Kidney (tissue), 14 donors: ENCODE data around the gene DPH5. TPM values are rescaled to one million over a fixed set of nuclear protein-coding genes. Genes with fewer than 3 reads are reported as not detected.
"Not testable (repeated sequence)": the region's sequence is repeated elsewhere in the genome, so short reads cannot be mapped to it uniquely, and the experiment has no call there.

Experiments
- DNase-seq, 5 donors: peaks; one replicate each; pipeline ENCODE4 v3.0.0-alpha.2; 2013 to 2020
- FAIRE-seq: peaks from 2 replicates; lab custom pipeline; 2012; peaks lifted over from hg19 to GRCh38; lab: Jason Lieb, UNC
- H3K27ac ChIP-seq, 2 donors: one replicate each; pipeline ENCODE4 v1.7.0; 2013; ENCODE audit warnings: low read depth in 2 of 2, low read length in 2 of 2, inconsistent platforms in 1 of 2
- H3K27me3 ChIP-seq: one replicate; pipeline ENCODE4 v1.7.1; 2013; ENCODE audit warnings: low read length, inconsistent platforms; ENCODE audit not compliant: control insufficient read depth, insufficient read depth
- H3K36me3 ChIP-seq, 3 donors: one replicate each; pipeline versions ENCODE4 v1.7.0 to v1.7.1; 2013; ENCODE audit warnings: low read length in 3 of 3, control low read depth in 1 of 3, inconsistent platforms in 1 of 3; ENCODE audit not compliant: insufficient read depth in 3 of 3, control insufficient read depth in 2 of 3
- H3K4me1 ChIP-seq, 3 donors: one replicate each; pipeline versions ENCODE4 v1.7.0 to v1.7.1; 2013; ENCODE audit warnings: low read length in 3 of 3, inconsistent platforms in 1 of 3, low read depth in 1 of 3; ENCODE audit not compliant: control insufficient read depth in 2 of 3, insufficient read depth in 2 of 3
- H3K4me3 ChIP-seq, 3 donors: one replicate each; pipeline versions ENCODE4 v1.7.0 to v1.8.1; 2013; ENCODE audit warnings: low read length in 3 of 3, control low read depth in 1 of 3, inconsistent platforms in 1 of 3
- H3K9ac ChIP-seq, 3 donors: one replicate each; pipeline versions ENCODE4 v1.7.0 to v1.7.1; 2013; ENCODE audit warnings: low read length in 3 of 3, control low read depth in 1 of 3, inconsistent platforms in 1 of 3
- H3K9me3 ChIP-seq, 3 donors: one replicate each; pipeline versions ENCODE4 v1.7.0 to v1.7.1; 2013; ENCODE audit warnings: low read length in 3 of 3, control low read depth in 1 of 3, inconsistent platforms in 1 of 3; ENCODE audit not compliant: control insufficient read depth in 2 of 3, insufficient read depth in 1 of 3
- intact Hi-C: fragments of 100-400 bp; cut with DNase I; formaldehyde crosslinking; loops from one replicate; pipeline ENCODE4 v1.11.1; 2022
- polyA plus RNA-seq: library from polyadenylated mRNA; stranded (reverse); fragments of 350-450 nt; fragmentation: Illumina TruSeq; extraction: RNeasy Lipid Tissue Mini Kit (QIAGEN cat#74804); gene quantifications from one replicate; pipeline ENCODE4 v1.2.3, GENCODE V29; 2014; ENCODE audit warnings: low read depth, low replicate concordance; ENCODE audit not compliant: insufficient read depth
- total RNA-seq: library from RNA; stranded (reverse); fragmentation: NEBNext Ultra II Directional; extraction: Animal tissue kit (Norgen Biotek cat#: 25700); gene quantifications from one replicate; pipeline ENCODE4 v1.2.1, GENCODE V29; 2021
- TF ChIP-seq, protein P1 (sequence below): IDR thresholded peaks from 3 replicates; pipeline ENCODE4 v1.5.1; 2012; ENCODE audit warnings: mild to moderate bottlenecking, moderate library complexity, borderline replicate concordance; ENCODE audit not compliant: insufficient read depth; ENCODE audit errors: extremely low read depth
- donor health status: control.
- donor health status: control.
- donor health status: control.
- donor health status: control.
- donor health status: control.
- donor health status: DM: yes; HTN: yes; CAD: no.
- donor health status: Normal renal cell carcinoma (clear cell type).

The DPH5 gene
- total and polyA plus RNA-seq, 2 donors from 2014 or later, result 19.7 to 44.9 TPM

DNA sequence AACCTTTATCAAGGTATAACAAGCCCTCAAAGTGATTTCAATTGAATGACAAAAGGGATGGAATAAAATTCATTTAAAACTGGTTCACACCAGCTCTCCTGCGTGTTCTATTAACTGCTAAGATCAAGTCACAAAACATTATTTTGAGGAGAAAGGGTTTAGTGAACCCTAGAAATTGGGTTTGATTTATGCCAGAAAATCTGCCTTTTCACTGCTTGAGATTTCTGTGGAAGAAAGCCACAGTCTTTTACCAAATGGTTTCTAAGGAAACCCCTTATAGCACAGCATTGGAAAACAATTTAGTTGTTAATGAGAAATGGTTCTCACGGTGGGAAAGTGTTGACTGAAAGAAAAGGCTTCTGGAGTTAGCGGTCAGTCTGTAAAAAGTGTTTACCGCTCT is 43.6 kb upstream of the DPH5 start:
- FAIRE-seq (no peak), DNase-seq (peak in 1 of 5 donors; percentile 2)
- no peaks in the 10 kb centered on the region for H3K36me3 ChIP-seq
- H3K4me3 ChIP-seq, result no peak overlapping the region
- no peak overlapping the region for H3K27ac ChIP-seq
- TF ChIP-seq, protein P1, sequence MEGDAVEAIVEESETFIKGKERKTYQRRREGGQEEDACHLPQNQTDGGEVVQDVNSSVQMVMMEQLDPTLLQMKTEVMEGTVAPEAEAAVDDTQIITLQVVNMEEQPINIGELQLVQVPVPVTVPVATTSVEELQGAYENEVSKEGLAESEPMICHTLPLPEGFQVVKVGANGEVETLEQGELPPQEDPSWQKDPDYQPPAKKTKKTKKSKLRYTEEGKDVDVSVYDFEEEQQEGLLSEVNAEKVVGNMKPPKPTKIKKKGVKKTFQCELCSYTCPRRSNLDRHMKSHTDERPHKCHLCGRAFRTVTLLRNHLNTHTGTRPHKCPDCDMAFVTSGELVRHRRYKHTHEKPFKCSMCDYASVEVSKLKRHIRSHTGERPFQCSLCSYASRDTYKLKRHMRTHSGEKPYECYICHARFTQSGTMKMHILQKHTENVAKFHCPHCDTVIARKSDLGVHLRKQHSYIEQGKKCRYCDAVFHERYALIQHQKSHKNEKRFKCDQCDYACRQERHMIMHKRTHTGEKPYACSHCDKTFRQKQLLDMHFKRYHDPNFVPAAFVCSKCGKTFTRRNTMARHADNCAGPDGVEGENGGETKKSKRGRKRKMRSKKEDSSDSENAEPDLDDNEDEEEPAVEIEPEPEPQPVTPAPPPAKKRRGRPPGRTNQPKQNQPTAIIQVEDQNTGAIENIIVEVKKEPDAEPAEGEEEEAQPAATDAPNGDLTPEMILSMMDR, result no peak
- intact Hi-C loops, result no loop called here
- H3K4me1 ChIP-seq, result no peaks in the 10 kb centered on the region
- no peaks in the 10 kb centered on the region for H3K27me3 ChIP-seq
- no peak overlapping the region for H3K9ac ChIP-seq
- no peaks in the 10 kb centered on the region for H3K9me3 ChIP-seq

DNA sequence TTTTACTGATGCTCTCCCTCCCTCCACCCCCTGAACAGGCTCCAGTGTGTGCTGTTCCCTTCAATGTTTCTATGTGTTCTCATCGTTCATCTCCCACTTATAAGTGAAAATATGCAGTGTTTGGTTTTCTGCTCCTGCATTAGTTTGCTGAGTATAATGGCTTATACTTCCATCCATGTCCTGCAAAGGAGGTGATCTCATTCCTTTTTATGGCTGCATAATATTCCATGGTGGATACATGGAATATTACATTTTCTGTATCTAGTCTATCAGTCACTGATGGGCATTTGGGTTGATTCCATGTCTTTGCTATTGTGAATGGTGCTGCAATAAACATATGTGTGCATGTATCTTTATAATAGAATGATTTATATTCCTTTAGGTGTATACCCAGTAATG is 41.4 kb upstream of the DPH5 start:
- H3K9me3 ChIP-seq, H3K4me3 ChIP-seq, H3K27ac ChIP-seq, DNase-seq, H3K36me3 ChIP-seq, H3K27me3 ChIP-seq, intact Hi-C loops, H3K9ac ChIP-seq, FAIRE-seq, H3K4me1 ChIP-seq: not testable (repeated sequence)

DNA sequence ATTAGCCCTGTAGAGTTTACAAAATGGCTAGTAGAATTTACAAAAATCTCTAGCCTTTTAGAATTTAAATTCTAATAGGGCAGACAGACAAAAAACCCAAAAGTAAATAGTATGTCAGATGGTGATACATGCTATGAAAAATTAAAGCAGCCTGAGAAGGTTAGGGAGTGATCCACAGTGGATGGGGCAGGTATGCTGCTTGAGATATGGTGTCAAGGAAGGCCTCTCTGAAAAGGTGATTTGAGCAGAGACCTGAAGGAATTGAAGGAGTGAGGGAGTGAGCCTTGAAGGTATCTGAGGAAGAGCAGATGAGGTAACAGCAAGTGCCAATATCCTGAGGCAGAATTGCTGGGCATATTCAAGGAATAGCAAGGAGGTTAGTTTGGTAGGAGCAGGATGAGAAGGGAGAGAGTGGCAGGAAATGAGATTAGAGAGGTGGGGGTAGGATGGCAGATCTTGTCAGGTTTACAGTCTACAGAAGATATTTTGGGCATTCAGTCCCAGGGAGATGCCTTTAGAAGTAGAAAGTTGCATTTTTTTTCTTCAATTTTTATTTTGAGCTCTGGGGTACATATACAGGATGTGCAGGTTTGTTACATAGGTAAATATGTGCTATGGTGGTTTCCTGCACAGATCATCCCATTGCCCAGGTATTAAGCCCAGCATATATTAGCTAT is 40.8 kb upstream of the DPH5 start:
- no peak for FAIRE-seq
- no peaks in the 10 kb centered on the region for H3K4me1 ChIP-seq
- intact Hi-C loops, result no loop called here

DNA sequence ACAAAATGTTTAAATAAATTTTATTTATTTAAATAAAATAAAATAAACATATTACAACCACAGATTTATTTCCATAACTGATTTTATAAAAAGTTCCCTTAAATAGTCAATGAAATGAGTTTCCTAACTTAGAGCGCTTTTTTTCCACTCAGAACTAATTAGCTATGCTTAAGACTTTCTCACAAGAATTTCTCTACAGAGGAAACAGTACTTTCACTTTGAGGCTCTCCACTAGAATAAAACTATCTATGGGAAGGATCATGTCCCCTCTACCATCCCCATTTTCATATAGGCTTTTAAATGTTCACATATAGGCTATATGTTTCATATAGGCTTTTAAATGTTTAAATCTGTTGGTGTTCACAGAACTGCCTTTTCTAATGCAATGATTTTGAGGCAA is 40.0 kb upstream of the DPH5 start:
- Histone ChIP-seq H3K4me3 (no peak overlapping the region), H3K36me3 (no peaks in the 10 kb centered on the region), H3K9ac (no peak overlapping the region), H3K27me3 (no peaks in the 10 kb centered on the region), H3K9me3 (no peaks in the 10 kb centered on the region), H3K27ac (no peak overlapping the region), H3K4me1 (no peaks in the 10 kb centered on the region)
- intact Hi-C loops, result no loop called here
- FAIRE-seq, result peak; percentile 88
- TF ChIP-seq, protein P1, result no peak
- DNase-seq, result no peak

More for the DNA sequence above, 40.8 kb upstream of the DPH5 start:
- no peak overlapping the region for H3K27ac ChIP-seq
- H3K9me3 ChIP-seq, result no peaks in the 10 kb centered on the region
- H3K9ac ChIP-seq, result no peak overlapping the region
- DNase-seq, result no peak
- TF ChIP-seq, protein P1, result no peak
- no peaks in the 10 kb centered on the region for H3K27me3 ChIP-seq
- H3K36me3 ChIP-seq, result no peaks in the 10 kb centered on the region
- no peak overlapping the region for H3K4me3 ChIP-seq
